ENCODE data around the gene ZFHX3. TPM values are rescaled to one million over a fixed set of nuclear protein-coding genes. Genes with fewer than 3 reads are reported as not detected.

Gene ZFHX3
- total and polyA plus RNA-seq, 9 donors: 3.4 to 17.6 (median 11.9) TPM

GRCh38 chr16:73069581-73070262, 21.8 kb upstream of the ZFHX3 start:
- TF ChIP-seq POLR2A (IDR thresholded peaks at IDR 0.05) (no peak), EP300 (IDR thresholded peaks at IDR 0.05) (no peak)
- TF ChIP-seq, protein P1, sequence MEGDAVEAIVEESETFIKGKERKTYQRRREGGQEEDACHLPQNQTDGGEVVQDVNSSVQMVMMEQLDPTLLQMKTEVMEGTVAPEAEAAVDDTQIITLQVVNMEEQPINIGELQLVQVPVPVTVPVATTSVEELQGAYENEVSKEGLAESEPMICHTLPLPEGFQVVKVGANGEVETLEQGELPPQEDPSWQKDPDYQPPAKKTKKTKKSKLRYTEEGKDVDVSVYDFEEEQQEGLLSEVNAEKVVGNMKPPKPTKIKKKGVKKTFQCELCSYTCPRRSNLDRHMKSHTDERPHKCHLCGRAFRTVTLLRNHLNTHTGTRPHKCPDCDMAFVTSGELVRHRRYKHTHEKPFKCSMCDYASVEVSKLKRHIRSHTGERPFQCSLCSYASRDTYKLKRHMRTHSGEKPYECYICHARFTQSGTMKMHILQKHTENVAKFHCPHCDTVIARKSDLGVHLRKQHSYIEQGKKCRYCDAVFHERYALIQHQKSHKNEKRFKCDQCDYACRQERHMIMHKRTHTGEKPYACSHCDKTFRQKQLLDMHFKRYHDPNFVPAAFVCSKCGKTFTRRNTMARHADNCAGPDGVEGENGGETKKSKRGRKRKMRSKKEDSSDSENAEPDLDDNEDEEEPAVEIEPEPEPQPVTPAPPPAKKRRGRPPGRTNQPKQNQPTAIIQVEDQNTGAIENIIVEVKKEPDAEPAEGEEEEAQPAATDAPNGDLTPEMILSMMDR (IDR thresholded peaks at IDR 0.05): no peak

DNA sequence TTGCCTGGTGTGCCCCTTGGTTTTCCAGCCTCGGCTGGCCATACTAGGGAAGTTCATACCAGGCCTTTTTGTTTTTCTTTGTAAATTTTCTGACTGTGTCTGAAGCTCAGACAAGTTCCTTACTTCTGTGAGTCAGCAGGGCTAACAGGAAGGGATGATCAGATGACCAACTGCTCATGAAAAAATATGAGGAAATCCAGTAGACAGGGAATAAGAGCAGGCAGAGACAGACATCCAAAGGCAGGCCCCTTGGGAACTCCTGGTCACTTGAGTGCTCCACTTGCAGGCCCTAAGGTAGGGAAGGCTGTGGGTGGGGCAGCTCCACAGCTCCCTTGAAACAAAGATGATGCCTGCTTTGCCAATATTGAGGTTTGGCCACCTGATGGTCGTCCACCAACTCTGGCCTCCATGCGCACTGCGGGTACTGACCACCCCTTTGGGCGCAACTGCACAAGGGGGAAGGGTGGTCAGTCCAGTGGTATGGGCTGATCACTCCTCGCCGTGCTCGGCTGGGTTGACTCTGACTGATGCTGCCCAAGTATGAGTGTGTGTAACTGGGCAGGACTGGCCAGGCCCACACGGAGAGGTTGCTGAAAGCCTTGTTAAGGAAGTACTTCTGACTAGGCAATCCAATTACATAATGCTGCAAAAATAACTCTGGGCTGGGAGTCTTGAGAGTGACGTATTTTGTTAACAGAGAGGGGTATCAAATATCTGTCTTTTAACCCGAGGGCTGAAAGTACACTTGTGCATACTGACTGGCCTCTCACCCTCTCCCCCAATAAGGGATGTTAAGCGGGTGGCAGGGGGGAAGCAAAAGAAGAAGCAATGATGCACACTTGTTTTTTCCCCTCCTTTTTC, 20.8 kb upstream of the ZFHX3 start:
- WGBS, 3 donors: 73 to 82% (median 81%) methylated on average over 10 to 12 of the region's 12 CpGs
- peaks cover 2% of the 10 kb centered on the region for H3K4me1 ChIP-seq (ENCODE audit: insufficient read depth)
- intact Hi-C loops (cut with DNase I): loop anchor here in 1 of 4 donors (10.0 kb wide), 1 partner anchor 106 kb away; no protein-coding TSS in a partner anchor
- no peak overlapping the region for H3K4me3 ChIP-seq
- no peaks in the 10 kb centered on the region for H3K9me3 ChIP-seq
- H3K27ac ChIP-seq: peak overlapping the region in 1 of 2 donors; percentile 26
- H3K36me3 ChIP-seq: no peaks in the 10 kb centered on the region
- no peaks in the 10 kb centered on the region for H3K27me3 ChIP-seq
- TF ChIP-seq POLR2A (IDR thresholded peaks at IDR 0.05) (no peak), EP300 (IDR thresholded peaks at IDR 0.05) (no peak)
- TF ChIP-seq, protein P1 (IDR thresholded peaks at IDR 0.05): no peak
- no peak for DNase-seq

More at GRCh38 chr16:73069581-73070262, 21.8 kb upstream of the ZFHX3 start:
- Histone ChIP-seq H3K4me3 (no peak overlapping the region), H3K27ac (no peak overlapping the region), H3K36me3 (no peaks in the 10 kb centered on the region), H3K4me1 (ENCODE audit: insufficient read depth) (peaks cover 2% of the 10 kb centered on the region), H3K9me3 (no peaks in the 10 kb centered on the region), H3K27me3 (no peaks in the 10 kb centered on the region)
- no peak for DNase-seq
- intact Hi-C loops (cut with DNase I): loop anchor here in 1 of 4 donors (10.0 kb wide), 1 partner anchor 105 kb away; no protein-coding TSS in a partner anchor
- 79 to 84% (median 80%) methylated on average over 5 of the region's 5 CpGs for WGBS, 3 donors

- no peak overlapping the region for H3K4me3 ChIP-seq
- no peaks in the 10 kb centered on the region for H3K27me3 ChIP-seq
- no peak for DNase-seq
- intact Hi-C loops (cut with DNase I): loop anchor here in 1 of 4 donors (10.0 kb wide), 1 partner anchor 107 kb away; no protein-coding TSS in a partner anchor
- WGBS, 3 donors: 61 to 74% (median 69%) methylated on average over 5 of the region's 5 CpGs
- H3K9me3 ChIP-seq: no peaks in the 10 kb centered on the region
- peaks cover 2% of the 10 kb centered on the region for H3K4me1 ChIP-seq (ENCODE audit: insufficient read depth)
- no peaks in the 10 kb centered on the region for H3K36me3 ChIP-seq
- H3K27ac ChIP-seq: peak overlapping the region in 1 of 2 donors; percentile 26
- TF ChIP-seq EP300 (IDR thresholded peaks at IDR 0.05) (no peak), POLR2A (IDR thresholded peaks at IDR 0.05) (no peak)
- TF ChIP-seq, protein P1 (IDR thresholded peaks at IDR 0.05): no peak
These were observed 20.0 kb upstream of the ZFHX3 start for GRCh38 chr16:73067671-73068540.

Measured in ovary (tissue), 9 donors.